ENCODE results near the gene TSEN15.

TSEN15 gene

DNA sequence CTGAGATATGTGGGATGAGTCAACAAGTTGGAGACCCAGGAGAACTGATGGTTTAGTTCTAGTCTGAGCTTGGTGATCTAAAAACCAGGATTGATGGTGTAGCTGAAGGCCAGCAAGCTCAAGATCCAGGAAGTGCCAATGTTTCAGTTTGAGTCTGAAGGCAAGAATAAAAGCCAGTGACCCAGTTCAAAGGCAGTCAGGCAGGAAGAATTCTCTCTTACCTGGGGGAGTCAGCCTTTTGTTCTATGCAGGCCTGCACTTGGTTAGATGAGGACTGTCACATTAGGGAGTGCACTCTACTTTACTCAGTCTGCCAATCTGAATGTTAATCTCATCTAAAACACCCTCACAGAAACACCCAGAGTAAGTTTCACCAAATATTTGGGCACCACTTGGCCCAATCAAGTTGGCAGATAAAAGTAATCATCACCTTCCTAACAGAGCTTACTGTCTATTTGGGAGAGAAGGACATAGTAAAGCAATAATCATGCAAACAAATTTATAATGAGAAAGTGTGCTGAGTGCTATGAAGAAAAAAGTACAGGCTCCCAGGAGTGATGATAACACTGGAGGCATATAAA, 63.4 kb downstream of the TSEN15 start:
- H3K4me3 ChIP-seq (ENCODE audit: low read length in 2 of 2) = no peak overlapping the region
- no peak overlapping the region for H3K9ac ChIP-seq (ENCODE audit: low read depth in 1 of 2, low read length in 2 of 2)
- H3K4me1 ChIP-seq (ENCODE audit: control insufficient read depth in 2 of 2, insufficient read depth in 2 of 2, low read length in 2 of 2) = no peaks in the 10 kb centered on the region
- H3K27ac ChIP-seq (ENCODE audit: low read depth in 2 of 2, low read length in 2 of 2) = no peak overlapping the region
- H3K27me3 ChIP-seq (ENCODE audit: control insufficient read depth in 2 of 2, insufficient read depth in 2 of 2, low read length in 2 of 2) = no peaks in the 10 kb centered on the region
- H3K36me3 ChIP-seq (ENCODE audit: control insufficient read depth in 2 of 2, insufficient read depth in 2 of 2, low read length in 2 of 2) = no peaks in the 10 kb centered on the region
- no peaks in the 10 kb centered on the region for H3K9me3 ChIP-seq (ENCODE audit: control insufficient read depth in 2 of 2, low read length in 2 of 2)

DNA sequence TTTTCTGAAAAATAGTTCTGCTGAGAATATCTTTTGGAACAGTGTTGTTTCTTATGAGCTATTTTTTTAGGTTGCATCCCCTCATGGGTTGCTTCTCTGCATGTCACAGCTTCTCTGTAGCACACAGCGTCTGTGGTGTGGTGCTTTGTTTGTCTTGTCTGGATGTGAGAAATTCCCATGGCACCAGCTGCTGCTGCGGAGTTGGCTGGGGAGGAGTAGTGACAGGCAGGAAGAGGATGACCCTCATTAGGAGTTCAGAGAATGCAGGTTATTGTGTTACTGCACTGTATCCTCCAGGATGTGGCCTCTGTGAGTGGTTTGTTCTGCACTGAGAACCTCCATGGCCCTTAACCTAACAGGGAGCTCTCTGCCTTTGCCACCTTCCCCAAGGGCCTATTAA, 64.8 kb downstream of the TSEN15 start:
- Histone ChIP-seq H3K27me3 (ENCODE audit: control insufficient read depth in 2 of 2, insufficient read depth in 2 of 2, low read length in 2 of 2) (no peaks in the 10 kb centered on the region), H3K27ac (ENCODE audit: low read depth in 2 of 2, low read length in 2 of 2) (no peak overlapping the region), H3K9ac (ENCODE audit: low read depth in 1 of 2, low read length in 2 of 2) (no peak overlapping the region), H3K4me3 (ENCODE audit: low read length in 2 of 2) (no peak overlapping the region), H3K4me1 (ENCODE audit: control insufficient read depth in 2 of 2, insufficient read depth in 2 of 2, low read length in 2 of 2) (no peaks in the 10 kb centered on the region), H3K36me3 (ENCODE audit: control insufficient read depth in 2 of 2, insufficient read depth in 2 of 2, low read length in 2 of 2) (no peaks in the 10 kb centered on the region), H3K9me3 (ENCODE audit: control insufficient read depth in 2 of 2, low read length in 2 of 2) (no peaks in the 10 kb centered on the region)

DNA sequence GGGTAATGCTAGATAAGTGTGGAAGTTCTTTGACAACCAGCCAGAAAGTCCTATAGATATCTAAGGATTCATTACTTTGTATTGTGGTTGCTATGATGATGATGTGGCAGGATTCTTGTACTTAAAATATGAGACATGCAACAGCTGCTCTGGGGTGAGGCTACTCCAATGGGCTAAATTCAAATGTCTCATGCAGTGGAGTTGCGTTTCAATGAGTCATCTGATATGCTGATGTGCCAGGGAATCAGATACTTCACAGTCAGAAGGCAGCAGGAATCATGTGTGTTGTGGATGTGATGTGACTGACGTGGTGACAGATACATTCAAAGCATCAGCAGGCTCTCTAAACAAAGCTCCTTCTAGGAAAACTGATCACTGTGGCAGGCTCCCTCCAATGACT, 66.5 kb downstream of the TSEN15 start:
- Histone ChIP-seq H3K9me3 (ENCODE audit: control insufficient read depth in 2 of 2, low read length in 2 of 2) (no peaks in the 10 kb centered on the region), H3K36me3 (ENCODE audit: control insufficient read depth in 2 of 2, insufficient read depth in 2 of 2, low read length in 2 of 2) (no peaks in the 10 kb centered on the region), H3K27me3 (ENCODE audit: control insufficient read depth in 2 of 2, insufficient read depth in 2 of 2, low read length in 2 of 2) (no peaks in the 10 kb centered on the region), H3K9ac (ENCODE audit: low read depth in 1 of 2, low read length in 2 of 2) (no peak overlapping the region), H3K4me1 (ENCODE audit: control insufficient read depth in 2 of 2, insufficient read depth in 2 of 2, low read length in 2 of 2) (no peaks in the 10 kb centered on the region), H3K27ac (ENCODE audit: low read depth in 2 of 2, low read length in 2 of 2) (no peak overlapping the region), H3K4me3 (ENCODE audit: low read length in 2 of 2) (no peak overlapping the region)

Measured in mucosa of rectum (tissue), 2 donors.